Transverse colon (tissue), 4 donors: Measurements from ENCODE around the gene LRP1B. TPM values are rescaled to one million over a fixed set of nuclear protein-coding genes. Genes with fewer than 3 reads are reported as not detected.

Experiments
- DNase-seq: peaks from one replicate; pipeline ENCODE4 v3.0.0-alpha.2; 2019
- H3K27ac ChIP-seq, 4 donors: fragments of 200-600 bp; sonication (generic); 2 replicates each; pipeline ENCODE4 v1.5.1; 2016 to 2018; ENCODE audit warnings: inconsistent platforms in 4 of 4
- H3K27me3 ChIP-seq: fragments of 200-600 bp; sonication (generic); 2 replicates; pipeline ENCODE4 v1.5.1; 2017; ENCODE audit warnings: inconsistent platforms
- H3K36me3 ChIP-seq, 4 donors: fragments of 200-600 bp; sonication (generic); 2 replicates each; pipeline ENCODE4 v1.5.1; 2017 to 2019; ENCODE audit warnings: inconsistent platforms in 4 of 4
- H3K4me1 ChIP-seq, 4 donors: fragments of 200-600 bp; sonication (generic); 2 replicates each; pipeline ENCODE4 v1.5.1; 2017 to 2020; ENCODE audit warnings: inconsistent platforms in 4 of 4
- H3K4me3 ChIP-seq, 4 donors: fragments of 200-600 bp; sonication (generic); 1 replicate in 1 of 4; 2 replicates in 3 of 4; pipeline versions ENCODE4 v1.5.1 to v1.6.1; 2017 to 2019; ENCODE audit warnings: inconsistent platforms in 4 of 4
- H3K9me3 ChIP-seq, 2 donors: fragments of 200-600 bp; sonication (generic); 2 replicates each; pipeline ENCODE4 v1.5.1; 2017 to 2019; ENCODE audit warnings: inconsistent platforms in 2 of 2
- CTCF ChIP-seq, 5 experiments: fragments of 200-600 bp in 3 of 5; fragments of 450-650 bp in 2 of 5; sonication (generic) in 3 of 5; IDR thresholded peaks; 1 replicate in 2 of 5; 2 replicates in 3 of 5; pipeline ENCODE4 v1.5.1; 2016 to 2017; ENCODE audit warnings: antibody characterized with exemption in 5 of 5, inconsistent platforms in 3 of 5, mild to moderate bottlenecking in 2 of 5, moderate library complexity in 1 of 5
- EP300 ChIP-seq: sonication (generic); formaldehyde crosslinking; IDR thresholded peaks from one replicate; pipeline ENCODE4 v1.6.1; 2017; ENCODE audit warnings: antibody characterized with exemption, low read depth
- POLR2A ChIP-seq: fragments of 450-650 bp; IDR thresholded peaks from one replicate; pipeline ENCODE4 v1.6.1; 2016; ENCODE audit warnings: antibody characterized with exemption, mild to moderate bottlenecking, moderate library complexity
- POLR2AphosphoS5 ChIP-seq, 3 donors: sonication (generic); formaldehyde crosslinking; IDR thresholded peaks; one replicate each; pipeline ENCODE4 v1.6.1; 2016; ENCODE audit warnings: antibody characterized with exemption in 3 of 3
- WGBS, 2 donors: methylation state at CpG; one replicate each; pipeline ENCODE4 v1.1.5; 2018; ENCODE audit warnings: low coverage in 1 of 2; 5-methylcytosine and 5-hydroxymethylcytosine counted together
- in situ Hi-C, 4 donors: fragments of 200-750 bp; cut with MboI; loops; one replicate each; pipeline versions ENCODE4 v1.15.0 to v1.15.1; 2017; ENCODE audit warnings: low sequenced_read_pairs in 3 of 4, low pct_ligation_motif_present in 1 of 4, low pct_unique_long_range_greater_than_20kb in 1 of 4
- intact Hi-C: fragments of 100-400 bp; cut with DNase I; formaldehyde crosslinking; loops from one replicate; pipeline ENCODE4 v1.15.1; 2023; ENCODE audit warnings: low total_unique reads
- total RNA-seq, 4 donors: library from RNA; depleted of rRNA; stranded (reverse); fragments of >200 nt; gene quantifications; one replicate each; pipeline ENCODE4 v1.1.0, GENCODE V29; 2016

The LRP1B gene
- total RNA-seq, 4 donors from 2014 or later: 0.48 to 5.4 (median 0.82) TPM; not detected in 1

- no peak for TF ChIP-seq POLR2A
- TF ChIP-seq POLR2AphosphoS5 (IDR thresholded peaks at IDR 0.05): no peak
- TF ChIP-seq EP300: no peak
- TF ChIP-seq CTCF (IDR thresholded peaks at IDR 0.05): no peak
- in situ Hi-C loops: no loop called here
- intact Hi-C loops: no loop called here
- DNase-seq: no peak
- Histone ChIP-seq H3K4me3 (no peak overlapping the region), H3K36me3 (no peaks in the 10 kb centered on the region), H3K4me1 (no peaks in the 10 kb centered on the region), H3K27ac (no peak overlapping the region), H3K27me3 (no peaks in the 10 kb centered on the region), H3K9me3 (no peaks in the 10 kb centered on the region)
- 62 to 67% methylated on average over 1 of the region's 1 CpG for WGBS, 2 donors
These were observed 241.7 kb downstream of the LRP1B start for GRCh38 chr2:141888987-141889555.

DNA sequence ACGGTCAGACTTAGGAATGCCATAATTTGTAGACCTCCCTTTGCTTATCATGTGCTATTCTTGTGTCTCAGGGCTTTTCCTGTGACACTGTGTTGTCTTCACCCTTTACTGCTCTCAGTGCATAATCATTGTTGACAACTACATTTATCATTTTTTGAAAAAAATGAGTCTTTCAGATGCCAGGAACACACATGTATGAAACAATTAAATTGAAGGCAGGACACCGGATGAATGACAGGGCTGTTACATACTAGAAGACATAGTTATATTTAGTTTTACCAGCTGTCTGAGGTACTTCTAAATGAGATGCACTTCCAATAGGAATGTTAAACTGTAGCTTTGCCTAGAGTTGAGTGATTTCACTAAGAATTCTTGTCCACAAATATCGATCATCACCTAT lies 243.5 kb downstream of the LRP1B start:
- WGBS, 2 donors: 83 to 89% methylated on average over 3 of the region's 3 CpGs
- no peak overlapping the region for H3K27ac ChIP-seq
- no peaks in the 10 kb centered on the region for H3K9me3 ChIP-seq
- no peaks in the 10 kb centered on the region for H3K36me3 ChIP-seq
- in situ Hi-C loops (no loop called here), intact Hi-C loops (no loop called here)
- no peak for TF ChIP-seq CTCF (IDR thresholded peaks at IDR 0.05)
- TF ChIP-seq POLR2AphosphoS5 (IDR thresholded peaks at IDR 0.05): no peak
- no peak for TF ChIP-seq POLR2A
- no peak for TF ChIP-seq EP300
- no peak for DNase-seq
- no peak overlapping the region for H3K4me3 ChIP-seq
- H3K4me1 ChIP-seq: no peaks in the 10 kb centered on the region
- no peaks in the 10 kb centered on the region for H3K27me3 ChIP-seq

DNA sequence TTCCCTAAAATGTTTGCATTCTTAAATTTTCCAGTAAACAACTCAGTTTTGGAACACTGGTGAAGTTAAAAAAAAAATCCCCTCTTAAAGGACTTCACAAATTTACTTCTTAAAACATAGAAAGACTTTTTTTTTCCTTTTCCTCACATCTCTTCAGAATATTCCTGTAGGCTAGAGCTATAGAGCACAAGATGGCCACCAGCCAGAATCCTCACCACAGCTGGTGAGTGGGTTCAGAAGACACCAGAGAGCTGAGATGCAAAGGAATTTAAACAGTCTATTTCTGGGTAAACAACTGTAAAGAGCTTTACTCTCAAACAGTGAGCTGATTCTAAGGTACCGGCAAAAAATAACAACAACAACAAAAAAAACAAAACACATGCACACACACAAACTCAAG lies 252.8 kb downstream of the LRP1B start:
- DNase-seq: no peak
- in situ Hi-C loops: no loop called here
- Histone ChIP-seq H3K4me3 (no peak overlapping the region), H3K27ac (no peak overlapping the region), H3K4me1 (no peaks in the 10 kb centered on the region), H3K36me3 (no peaks in the 10 kb centered on the region), H3K27me3 (no peaks in the 10 kb centered on the region), H3K9me3 (no peaks in the 10 kb centered on the region)
- WGBS, 2 donors: 67% methylated on average over 1 of the region's 1 CpG; no CpG with 5 or more reads in 1 of the 2 donors
- no peak for TF ChIP-seq POLR2AphosphoS5 (IDR thresholded peaks at IDR 0.05)
- no peak for TF ChIP-seq CTCF (IDR thresholded peaks at IDR 0.05)
- TF ChIP-seq POLR2A: no peak
- no peak for TF ChIP-seq EP300
- intact Hi-C loops: no loop called here

GRCh38 chr2:141871913-141872634 lies 258.7 kb downstream of the LRP1B start:
- TF ChIP-seq POLR2A (no peak), CTCF (IDR thresholded peaks at IDR 0.05) (no peak), EP300 (no peak), POLR2AphosphoS5 (IDR thresholded peaks at IDR 0.05) (no peak)
- H3K4me3 ChIP-seq: no peak overlapping the region
- no peaks in the 10 kb centered on the region for H3K4me1 ChIP-seq
- WGBS, 2 donors: 54 to 59% methylated on average over 3 of the region's 3 CpGs
- no peaks in the 10 kb centered on the region for H3K36me3 ChIP-seq
- no peak overlapping the region for H3K27ac ChIP-seq
- intact Hi-C loops: no loop called here
- in situ Hi-C loops: no loop called here
- DNase-seq: no peak
- H3K27me3 ChIP-seq: no peaks in the 10 kb centered on the region
- H3K9me3 ChIP-seq: no peaks in the 10 kb centered on the region
